Kidney epithelial cell (primary cell): ENCODE measurements around the gene KRTAP5-11. TPM values are rescaled to one million over a fixed set of nuclear protein-coding genes. Genes with fewer than 3 reads are reported as not detected.
"Not testable (repeated sequence)": the region's sequence is repeated elsewhere in the genome, so short reads cannot be mapped to it uniquely, and the experiment has no call there.

Experiments
- DNase-seq: peaks from one replicate; pipeline ENCODE4 v3.0.0-alpha.2; 2010; ENCODE audit warnings: low read depth
- H3K27me3 ChIP-seq: 2 replicates; pipeline ENCODE4 v1.6.0; 2011; ENCODE audit warnings: low read length; ENCODE audit not compliant: control insufficient read depth, insufficient read depth
- H3K36me3 ChIP-seq: 2 replicates; pipeline ENCODE4 v1.5.1; 2011; ENCODE audit warnings: low read length; ENCODE audit not compliant: control insufficient read depth, insufficient read depth
- H3K4me3 ChIP-seq: 2 replicates; pipeline ENCODE4 v1.5.1; 2011; ENCODE audit warnings: low read depth, mild to moderate bottlenecking, control low read depth, low read length
- CTCF ChIP-seq: IDR thresholded peaks from 2 replicates; pipeline ENCODE4 v1.5.1; 2011; ENCODE audit warnings: mild to moderate bottlenecking, moderate library complexity, low read length, control low read depth, inconsistent platforms; ENCODE audit not compliant: insufficient read depth, poor library complexity, severe bottlenecking
- total RNA-seq: library from RNA; depleted of rRNA; stranded (reverse); fragments of >200 nt; gene quantifications from 2 replicates; pipeline ENCODE4 v1.2.3, GENCODE V29; 2015

KRTAP5-11 gene
- total RNA-seq, 1 donor from 2014 or later: not detected

DNA sequence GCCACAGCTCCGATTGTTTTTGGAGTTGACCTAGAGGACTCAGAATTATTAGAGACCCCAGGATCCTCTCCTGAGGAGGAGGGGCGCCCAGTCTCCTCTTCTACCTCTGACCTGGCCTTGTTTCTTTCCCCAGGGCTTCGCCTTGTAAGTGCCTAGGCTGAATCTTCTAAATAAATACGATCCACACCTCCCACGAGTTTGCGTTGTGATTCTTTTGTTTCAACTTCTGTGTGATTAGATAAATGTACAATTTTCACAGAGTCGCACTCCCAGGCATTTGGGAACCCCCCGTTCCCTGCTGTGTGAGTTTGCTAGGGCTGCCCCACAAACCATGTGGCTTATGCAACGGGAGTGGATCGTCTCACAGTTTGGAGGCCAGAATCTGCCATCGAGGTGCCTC, 43.7 kb downstream of the KRTAP5-11 start:
- no peak for TF ChIP-seq CTCF

GRCh38 chr11:71538666-71538990, 44.0 kb downstream of the KRTAP5-11 start:
- H3K27me3 ChIP-seq: peaks cover 4% of the 10 kb centered on the region
- no peak for DNase-seq
- H3K4me3 ChIP-seq: no peak overlapping the region
- TF ChIP-seq CTCF: no peak
- H3K36me3 ChIP-seq: no peaks in the 10 kb centered on the region

More for the DNA sequence above, 43.7 kb downstream of the KRTAP5-11 start:
- H3K27me3 ChIP-seq: peaks cover 4% of the 10 kb centered on the region
- no peak overlapping the region for H3K4me3 ChIP-seq
- no peaks in the 10 kb centered on the region for H3K36me3 ChIP-seq
- DNase-seq: no peak

- H3K27me3 ChIP-seq, H3K4me3 ChIP-seq, DNase-seq, H3K36me3 ChIP-seq: not testable (repeated sequence)
These were observed 44.6 kb downstream of the KRTAP5-11 start, which contains the start of gene KRTAP5-8 for GRCh38 chr11:71537977-71538665. KRTAP5-8 (plus strand) TSS chr11:71538025; CDS start chr11:71538056, 31 bp downstream.

DNA sequence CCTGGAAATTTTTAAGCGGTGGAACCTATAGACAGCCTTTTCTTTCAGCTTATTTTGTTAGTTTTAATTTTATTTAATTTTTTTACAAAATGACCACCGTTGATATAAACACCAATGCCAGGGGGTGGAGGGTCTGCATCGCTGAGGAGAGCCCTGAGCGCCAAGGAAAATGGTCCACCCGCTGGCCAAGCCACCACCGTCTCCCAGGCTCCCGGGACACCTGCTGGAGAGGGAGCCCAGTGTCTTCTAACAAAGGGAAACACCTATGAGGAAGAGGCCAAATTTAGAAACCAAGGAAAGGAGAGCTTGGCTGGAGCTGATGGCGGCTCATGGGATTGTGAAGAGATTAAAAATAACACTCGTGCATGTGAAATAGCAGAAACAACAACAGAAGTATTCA, 45.1 kb downstream of the KRTAP5-11 start:
- no peak overlapping the region for H3K4me3 ChIP-seq
- no peaks in the 10 kb centered on the region for H3K36me3 ChIP-seq
- H3K27me3 ChIP-seq: peaks cover 2% of the 10 kb centered on the region
- no peak for TF ChIP-seq CTCF
- DNase-seq: no peak

GRCh38 chr11:71535825-71536224, 46.9 kb downstream of the KRTAP5-11 start:
- TF ChIP-seq CTCF: no peak
- no peak for DNase-seq
- Histone ChIP-seq H3K4me3 (no peak overlapping the region), H3K27me3 (peaks cover 2% of the 10 kb centered on the region), H3K36me3 (no peaks in the 10 kb centered on the region)

DNA sequence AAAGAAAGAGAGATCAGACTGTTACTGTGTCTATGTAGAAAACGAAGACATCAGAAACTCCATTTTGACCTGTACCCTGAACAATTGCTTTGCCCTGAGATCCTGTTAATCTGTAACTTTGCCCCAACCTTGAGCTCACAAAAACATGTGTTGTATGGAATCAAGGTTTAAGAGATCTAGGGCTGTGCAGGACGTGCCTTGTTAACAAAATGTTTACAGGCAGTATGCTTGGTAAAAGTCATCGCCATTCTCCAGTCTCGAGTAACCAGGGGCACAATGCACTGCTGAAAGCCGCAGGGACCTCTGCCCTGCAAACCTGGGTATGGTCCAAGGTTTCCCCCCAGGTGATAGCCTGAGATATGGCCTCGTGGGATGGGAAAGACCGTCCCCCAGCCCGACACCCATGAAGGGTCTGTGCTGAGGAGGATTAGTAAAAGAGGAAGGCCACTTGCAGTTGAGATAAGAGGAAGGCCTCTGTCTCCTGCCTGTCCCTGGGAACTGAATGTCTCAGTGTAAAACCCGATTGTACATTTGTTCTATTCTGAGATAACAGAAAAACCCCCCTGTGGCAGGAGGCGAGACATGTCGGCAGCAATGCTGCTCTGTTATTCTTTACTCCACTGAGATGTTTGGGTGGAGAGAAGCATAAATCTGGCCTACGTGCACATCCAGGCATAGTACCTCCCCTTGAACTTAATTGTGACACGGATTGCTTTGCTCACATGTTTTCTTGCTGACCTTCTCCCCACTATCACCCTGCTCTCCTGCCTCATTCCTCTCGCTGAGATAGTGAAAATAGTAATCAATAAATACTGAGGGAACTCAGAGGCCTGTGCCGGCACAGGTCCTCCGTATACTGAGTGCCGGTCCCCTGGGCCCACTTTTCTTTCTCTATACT, 47.7 kb downstream of the KRTAP5-11 start:
- not testable (repeated sequence) for H3K27me3 ChIP-seq, H3K36me3 ChIP-seq, H3K4me3 ChIP-seq, DNase-seq
